GM19240 (cell line): ENCODE measurements around the gene MAP1LC3A.

Experiments used
- DNase-seq: peaks from one replicate; pipeline ENCODE4 v3.0.0; 2011; ENCODE audit warnings: low spot score; ENCODE audit not compliant: insufficient read length

MAP1LC3A gene

DNA sequence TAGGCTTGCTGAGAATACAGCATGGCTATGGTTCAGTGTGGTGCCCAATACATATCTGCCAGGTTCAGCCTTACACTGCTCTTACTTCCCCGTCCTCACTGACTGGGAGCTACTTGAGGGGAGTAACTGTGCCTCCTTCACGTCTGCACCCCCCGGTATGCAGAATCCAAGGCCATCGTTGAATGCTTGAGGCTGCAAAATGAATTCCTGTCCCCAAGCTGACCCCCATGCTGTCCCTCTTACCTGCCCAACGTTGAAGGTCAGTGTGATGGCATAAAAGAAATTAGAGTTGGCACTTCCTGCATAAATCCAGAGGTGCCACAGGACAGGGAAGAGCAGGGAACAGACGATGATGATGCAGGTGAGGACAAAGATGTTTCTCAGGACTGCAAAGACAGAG is 16.3 kb downstream of the MAP1LC3A start:
- DNase-seq, result no peak

DNA sequence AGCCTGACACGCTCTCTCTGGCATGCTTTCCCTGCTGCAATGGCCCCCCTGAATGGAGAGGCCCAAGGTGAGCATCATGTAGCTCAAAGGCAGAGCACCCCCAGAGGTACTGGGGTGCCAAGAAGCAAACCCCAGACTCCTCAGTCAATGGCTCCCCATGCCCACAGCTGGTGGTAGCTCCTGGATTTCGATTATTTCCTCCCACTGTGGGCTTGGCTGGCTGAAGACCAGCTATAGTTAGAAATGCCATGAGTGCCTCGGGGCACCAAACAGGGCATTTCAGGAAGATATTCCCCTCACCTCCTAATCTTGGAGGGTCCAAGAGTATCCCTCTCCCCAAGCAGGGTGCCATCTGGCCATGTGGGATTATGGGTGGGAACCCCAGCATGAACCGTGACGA is 16.8 kb downstream of the MAP1LC3A start:
- no peak for DNase-seq

DNA sequence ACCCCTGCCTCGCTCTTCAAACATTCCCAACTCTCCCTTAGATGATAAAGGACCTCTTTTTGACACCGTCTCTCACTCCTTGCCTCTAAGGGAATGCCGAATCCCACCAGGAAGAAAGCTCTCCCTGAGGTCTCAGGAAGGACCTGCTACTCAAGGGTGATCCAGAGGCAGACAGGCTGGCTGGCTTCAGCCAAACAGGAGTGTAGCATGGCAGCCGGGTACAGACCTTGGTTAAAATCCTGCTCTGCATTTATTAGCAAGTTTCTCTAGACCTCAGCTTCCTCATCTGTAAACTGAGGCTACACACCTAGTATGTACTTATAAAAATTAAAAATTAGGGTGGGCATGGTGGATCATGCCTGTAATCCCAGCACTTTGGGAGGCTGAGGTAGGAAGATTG is 17.2 kb downstream of the MAP1LC3A start:
- DNase-seq, result no peak

DNA sequence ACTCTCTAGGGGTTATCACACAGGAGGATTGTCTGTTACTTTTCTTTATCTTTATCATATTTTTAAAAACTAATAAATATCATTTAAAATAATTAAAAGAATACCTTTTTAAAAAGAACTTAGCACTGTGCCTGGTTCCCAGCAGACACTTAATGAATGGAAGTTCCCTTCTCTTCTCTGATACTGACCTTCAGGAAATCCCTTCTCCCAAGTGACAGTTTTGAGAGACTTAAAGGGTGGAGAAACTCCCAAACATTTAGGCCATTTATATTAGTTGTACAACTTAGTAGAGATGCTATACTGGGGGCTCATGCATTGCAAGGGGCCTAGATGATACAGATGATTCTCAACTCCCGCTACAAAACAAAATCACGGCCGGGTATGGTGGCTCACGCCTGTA is 18.5 kb downstream of the MAP1LC3A start:
- no peak for DNase-seq

DNA sequence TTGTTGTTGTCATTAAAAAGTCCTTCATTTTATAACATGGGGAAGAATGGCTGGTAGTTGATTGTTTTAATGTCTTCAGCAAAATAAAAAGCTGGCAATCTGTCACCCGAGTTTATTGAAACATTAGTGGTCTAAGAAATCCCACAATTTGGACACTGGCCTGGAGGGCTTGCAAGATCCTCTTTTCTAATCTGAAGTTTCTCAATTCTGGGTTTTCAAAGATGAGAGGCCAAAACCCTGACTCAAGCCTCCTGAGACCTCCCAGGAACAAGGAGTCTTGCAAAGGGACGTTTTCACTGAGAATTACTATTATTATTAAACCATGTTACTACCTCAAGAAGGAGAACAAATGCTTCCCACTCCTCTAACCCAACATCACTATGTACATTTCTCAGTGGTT is 19.5 kb downstream of the MAP1LC3A start:
- no peak for DNase-seq

DNA sequence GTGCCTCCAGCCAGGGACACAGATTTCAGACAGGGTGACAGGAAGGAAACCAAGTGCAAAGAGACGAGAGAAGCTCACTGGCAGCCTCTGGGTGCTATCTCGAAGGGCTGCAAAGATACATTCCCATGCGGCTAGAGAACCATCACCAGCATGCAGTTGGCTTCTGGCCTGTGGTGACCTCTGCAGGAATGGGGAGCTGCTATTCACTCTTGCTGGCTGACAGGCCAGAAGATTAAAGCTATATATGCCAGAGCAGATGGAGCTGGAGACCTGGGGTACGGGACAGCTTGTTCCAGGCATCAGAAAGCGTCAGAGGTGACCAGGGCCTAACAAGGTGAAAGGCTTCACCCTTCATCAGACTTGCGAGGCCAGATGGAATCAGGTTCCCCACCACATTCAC is 20.0 kb downstream of the MAP1LC3A start:
- no peak for DNase-seq

DNA sequence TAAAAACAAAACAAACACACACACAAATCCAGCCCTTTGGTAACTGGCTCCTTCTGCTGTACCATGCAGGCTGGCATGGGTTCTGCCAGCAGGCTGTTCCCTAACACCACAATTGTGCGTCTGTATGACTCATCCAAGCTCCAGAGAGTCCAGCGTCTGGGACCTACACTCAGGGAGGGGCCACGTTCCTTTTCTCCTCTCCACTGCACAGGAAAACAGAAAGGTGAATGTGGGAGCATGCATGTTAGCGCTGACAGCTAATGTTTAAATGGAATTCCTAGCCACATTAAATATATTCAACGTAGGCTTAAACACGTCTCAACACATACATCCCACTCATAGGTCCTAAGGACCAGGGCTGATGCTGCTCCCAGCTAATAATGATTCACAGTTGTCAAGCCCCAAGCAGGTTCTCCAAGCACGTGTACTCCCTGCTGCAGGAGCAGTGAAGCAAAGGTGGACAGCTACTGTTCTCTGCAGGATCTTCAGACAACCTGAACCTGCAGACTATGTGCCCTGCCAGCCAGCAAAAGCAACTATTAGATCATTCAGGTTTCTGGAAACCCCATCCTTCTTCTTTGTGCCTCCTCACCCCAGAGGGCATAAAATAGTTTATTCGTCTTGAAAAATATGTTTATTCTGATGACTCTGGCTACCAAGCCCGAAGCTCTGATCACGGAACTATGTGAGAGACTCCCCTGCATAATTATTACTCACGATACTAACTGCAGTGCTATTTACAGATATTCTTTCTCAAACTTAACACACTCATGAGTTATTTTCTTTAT is 20.9 kb downstream of the MAP1LC3A start:
- no peak for DNase-seq

DNA sequence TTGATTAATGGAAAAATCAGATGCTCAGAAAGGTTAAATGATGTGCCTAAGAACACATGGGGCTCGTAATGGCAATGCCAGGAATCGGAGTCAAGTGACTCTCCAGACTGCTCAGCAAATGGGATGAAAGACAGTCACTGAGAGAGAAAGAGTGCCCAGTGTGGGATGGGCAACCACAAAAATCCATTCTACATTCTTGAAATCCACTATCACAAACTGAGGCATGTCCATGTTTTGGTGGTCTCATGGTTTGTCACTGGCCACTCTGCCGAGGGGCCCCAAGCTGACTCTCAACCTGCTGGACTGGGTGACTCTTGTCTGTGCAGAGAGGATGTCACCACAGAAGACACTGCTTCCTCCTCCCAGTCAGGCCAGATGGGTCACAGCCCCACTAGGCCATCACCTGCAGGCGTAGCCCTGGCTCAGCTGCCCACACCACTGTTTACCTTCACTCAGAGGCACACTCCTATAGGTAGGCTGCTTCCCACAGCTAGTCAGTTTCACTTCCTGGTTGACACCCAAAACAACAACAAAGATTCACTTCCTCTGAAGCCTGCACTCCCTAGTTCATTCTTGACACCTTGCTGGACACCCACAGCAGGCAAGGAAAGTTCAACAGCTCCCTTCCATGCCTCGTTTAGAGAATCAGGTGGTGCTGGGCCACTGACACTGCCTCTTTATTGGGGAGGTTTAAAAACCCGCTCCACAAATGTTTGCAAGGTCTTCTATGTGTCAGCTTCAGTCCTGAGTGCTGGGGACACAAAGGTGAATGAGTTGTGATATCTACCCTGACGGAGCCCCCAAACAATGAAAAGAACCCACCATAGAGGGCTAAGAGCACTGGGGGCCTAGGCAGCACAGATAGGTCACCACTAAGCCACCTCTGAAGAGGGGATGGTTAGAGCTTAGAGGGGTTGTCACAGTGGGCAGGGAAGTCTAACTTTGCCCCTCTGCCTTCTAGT is 21.7 kb downstream of the MAP1LC3A start:
- DNase-seq, result no peak

DNA sequence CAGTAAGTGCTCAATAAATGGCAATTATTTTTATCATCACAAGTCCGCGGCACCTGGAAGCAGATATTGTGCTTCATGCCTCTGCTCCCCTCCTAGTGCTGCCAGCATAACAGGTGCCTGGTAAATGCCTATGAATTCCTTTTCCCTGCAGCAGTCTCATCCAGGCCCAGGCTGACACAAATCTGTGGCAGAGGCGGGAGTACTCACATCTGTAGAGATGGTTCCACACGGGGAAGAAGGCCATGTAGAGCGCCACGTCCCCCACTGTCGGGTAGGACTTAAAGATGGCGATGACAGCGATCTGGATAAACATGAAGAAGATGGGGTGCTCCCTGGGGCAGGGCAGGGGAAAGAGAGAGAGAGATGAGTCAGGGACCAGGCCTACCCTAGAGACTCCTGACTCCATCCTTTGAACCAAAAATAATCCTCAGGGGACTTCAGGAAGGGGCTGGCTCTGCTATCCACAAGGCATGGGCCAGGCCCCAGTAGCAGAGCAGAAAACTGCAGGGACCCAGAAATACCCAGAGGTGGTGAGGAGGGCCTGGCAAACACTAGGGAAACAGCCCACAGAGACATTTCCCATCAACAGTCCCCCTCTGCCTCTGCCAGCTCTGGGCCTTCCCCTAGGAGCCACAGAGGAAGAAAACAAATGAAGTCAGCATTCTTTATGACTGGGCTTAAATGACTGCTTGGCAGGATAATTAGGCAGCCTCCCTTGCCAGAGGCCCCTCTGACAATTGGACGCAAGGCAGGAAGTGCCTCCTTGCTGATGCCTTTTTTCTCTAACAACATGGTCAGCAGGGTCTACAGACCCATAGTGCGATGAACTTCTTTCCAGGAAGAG is 23.0 kb downstream of the MAP1LC3A start:
- DNase-seq, result no peak

DNA sequence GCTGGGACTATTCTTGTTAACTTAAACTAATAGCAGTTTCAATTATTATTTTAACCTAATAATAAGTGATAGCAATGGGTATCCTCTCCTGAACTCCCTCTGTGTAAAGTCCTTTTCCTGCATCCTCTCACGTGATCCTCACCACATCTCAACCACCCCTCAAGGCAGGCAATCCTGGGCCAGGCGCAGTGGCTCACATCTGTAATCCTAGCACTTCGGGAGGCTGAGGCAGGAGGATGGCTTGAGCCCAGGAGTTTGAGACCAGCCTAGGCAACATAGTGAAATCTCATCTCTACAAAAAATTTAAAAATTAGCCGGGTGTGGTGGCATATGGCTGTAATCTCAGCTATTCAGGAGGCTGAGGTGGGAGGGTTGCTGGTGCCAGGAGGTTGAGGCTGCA is 23.7 kb downstream of the MAP1LC3A start:
- DNase-seq, result no peak

DNA sequence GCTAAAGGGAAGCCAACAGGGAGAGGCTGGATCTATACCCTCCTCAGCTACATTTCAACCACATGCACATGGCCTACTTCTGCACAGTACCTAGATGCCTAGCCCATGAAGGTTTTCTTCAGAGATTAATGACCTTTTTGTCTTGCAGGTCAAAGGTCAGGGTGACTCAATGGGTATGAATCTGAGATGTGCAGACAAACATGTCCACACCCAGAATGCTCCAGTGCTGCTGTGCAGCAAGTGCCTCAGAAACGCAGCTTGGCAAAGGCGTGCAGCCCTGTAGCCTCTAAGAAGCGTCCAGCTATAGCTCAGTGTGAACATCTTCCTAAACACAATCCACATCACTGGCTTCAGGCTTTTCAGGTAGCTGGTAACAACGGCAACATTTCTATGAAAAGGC is 24.4 kb downstream of the MAP1LC3A start:
- DNase-seq, result no peak

DNA sequence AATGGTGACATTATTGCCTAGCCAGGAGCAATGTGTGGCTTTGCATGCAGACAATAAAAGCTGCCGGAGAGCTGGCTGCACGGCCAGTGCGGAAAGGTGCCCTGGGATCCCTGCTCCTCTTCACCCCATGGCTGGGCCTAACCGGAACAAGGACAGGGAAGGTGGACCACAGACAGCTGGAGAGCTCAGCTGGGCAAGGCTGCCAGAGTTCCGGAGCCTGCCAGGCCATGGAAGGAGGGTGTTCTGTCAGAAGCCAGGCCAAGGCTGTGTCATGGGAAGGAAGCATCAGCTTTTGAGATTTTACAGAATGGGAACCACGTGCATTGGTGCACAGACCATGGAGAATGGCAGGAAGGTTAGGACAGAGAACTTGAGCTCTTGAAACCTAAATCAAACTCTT is 25.0 kb downstream of the MAP1LC3A start:
- DNase-seq, result no peak

DNA sequence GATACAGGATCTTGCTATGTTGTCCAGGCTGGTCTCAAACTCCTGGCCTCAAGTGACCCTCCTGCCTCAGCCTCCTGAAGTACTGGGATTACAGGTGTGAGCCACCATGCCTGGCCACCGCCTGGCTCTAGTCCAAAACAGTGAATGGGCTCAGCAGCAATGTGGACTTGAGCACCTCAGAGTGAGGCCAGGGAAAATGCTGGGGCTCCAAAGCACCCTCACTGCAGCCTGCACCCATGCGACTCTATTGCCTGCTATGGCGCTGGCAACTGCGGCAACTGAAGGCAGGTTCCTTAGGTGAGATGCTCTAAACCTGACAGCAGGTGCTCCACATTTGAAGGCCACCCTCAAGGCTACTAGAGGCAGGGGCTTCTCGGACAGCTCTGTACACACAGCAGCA is 26.5 kb downstream of the MAP1LC3A start:
- DNase-seq, result no peak

DNA sequence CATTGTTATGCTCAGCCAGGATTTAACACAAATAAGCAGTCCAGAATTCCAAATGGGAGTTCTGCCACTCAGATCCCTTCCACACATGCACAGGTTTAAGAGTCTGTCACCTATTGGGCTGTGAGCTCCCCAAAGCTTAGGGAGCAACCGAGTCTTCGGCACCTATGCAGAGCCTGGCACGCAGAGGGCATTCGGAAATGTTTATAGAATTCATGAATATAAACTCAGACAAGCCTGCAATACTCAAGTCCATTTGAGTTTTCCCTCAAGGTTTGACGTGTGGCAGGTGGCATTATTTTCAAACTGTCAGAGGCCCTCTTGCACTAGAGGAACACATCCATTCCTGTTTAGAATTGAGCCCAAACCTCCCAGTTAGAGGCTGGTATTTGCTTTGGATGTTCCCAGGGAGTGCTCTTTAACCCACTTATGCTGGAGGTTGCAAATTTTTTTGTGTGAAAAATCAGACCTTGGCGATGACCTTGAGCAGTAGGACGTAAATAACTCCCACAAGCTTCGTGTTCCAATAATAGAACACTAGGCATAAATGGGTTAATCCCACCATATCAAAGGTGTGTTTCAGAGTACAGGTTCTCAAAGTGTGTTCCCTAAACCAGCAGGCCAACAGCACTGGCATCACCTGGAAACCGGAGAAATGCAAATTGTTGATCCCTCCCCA is 28.1 kb downstream of the MAP1LC3A start:
- DNase-seq, result no peak

DNA sequence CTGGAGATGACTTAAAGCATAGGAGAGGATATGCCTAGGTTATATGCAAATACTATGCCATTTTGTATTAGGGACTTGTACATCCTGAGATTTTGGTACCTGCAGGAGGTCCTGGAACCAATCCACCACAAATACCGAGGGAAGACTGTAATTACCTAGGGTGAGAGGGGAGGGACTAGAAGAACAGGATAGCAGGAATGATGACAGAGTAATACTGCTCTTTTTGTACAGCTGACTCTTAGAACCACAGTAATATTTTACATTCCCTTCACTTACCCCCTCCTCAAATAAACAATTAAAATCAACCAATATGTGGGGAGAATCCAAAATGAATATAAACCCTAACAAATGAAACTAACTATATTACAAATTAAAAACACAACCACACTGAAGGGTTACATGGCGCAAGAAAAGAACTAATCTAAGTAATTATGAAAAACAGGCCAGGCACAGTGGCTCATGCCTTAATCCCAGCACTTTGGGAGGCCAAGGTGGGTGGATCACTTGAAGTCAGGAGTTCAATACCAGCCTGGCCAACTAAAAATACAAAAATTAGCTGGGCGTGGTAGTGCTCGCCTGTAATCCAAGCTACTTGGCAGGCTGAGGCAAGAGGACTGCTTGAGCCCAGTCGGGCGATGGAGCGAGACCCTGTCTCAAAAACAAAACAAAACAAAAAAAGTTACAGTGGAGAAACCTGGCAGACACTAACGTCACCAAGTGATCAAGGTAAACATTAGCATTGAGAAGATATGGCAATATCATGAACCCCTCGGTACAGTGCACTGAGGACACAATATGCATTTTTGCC is 37.1 kb downstream of the MAP1LC3A start:
- no peak for DNase-seq

DNA sequence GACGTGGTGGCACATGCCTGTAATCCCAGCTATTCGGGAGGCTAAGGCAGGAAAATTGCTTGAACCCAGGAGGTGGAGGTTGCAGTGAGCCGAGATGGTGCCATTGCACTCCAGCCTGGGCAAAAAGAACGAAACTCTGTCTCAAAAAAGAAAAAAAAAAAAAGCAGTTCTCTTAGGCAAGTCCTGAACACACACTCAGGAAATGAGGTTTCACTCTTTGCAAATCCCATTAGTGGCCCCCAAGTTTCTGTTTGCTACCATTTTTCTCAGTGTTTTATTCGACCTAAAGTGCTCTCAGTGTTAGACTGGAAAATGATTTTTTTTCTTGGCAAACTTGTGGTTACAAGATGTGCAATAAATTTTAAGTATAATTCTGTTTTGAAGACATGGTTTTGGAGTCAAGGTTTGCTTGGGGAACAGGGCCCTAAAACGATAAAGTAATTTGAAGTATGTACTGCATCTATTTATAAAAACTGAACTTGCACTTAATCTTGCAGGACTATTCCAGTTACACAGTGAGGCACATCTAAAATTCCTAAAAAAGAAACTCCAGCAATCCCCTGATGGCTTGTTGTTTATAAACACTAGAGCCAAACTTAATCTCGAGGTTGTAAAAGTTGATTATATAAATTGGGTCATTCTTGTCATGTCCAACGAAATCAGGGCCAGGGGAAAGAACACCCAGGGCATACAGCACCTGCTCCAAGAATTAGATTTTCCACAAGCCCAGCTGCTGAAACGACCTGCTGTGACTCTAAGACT is 42.6 kb downstream of the MAP1LC3A start:
- DNase-seq, result no peak

DNA sequence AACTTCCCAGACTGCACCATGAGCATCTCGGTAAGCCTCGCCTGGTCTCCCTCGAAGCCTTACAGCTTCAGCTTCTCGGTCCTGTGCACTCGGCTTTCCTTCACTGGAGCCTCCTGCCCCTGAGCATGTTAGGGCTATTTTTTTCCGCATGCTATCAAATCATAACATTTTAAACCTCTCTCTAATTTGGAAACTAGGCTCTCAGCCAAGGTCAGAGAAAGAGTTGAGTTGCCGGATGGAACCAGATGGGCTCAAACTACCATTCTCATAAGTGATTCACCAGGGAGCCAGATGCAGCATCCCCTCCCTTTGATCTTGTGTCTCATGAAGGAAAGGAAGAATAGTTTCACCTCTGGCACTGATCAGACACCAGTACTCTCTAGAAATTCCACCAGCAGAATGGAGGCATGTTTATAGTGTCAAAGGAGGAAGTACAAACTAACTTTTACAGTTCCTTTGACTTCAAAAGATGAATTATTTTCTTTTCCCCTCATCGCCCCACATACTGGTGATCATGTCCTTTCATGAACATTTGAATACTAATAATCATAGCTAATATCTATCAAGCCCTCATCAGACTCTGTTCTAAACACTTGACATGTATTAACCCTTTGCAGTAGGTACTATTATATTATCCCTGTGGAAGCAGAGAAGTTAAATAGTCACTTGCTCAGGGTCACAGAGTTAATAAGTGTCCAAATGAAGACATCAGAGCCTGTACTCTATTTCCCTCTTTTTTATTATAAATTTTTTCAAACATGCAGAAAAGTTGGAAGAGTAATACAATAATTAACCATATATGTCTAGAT is 46.7 kb downstream of the MAP1LC3A start:
- no peak for DNase-seq

DNA sequence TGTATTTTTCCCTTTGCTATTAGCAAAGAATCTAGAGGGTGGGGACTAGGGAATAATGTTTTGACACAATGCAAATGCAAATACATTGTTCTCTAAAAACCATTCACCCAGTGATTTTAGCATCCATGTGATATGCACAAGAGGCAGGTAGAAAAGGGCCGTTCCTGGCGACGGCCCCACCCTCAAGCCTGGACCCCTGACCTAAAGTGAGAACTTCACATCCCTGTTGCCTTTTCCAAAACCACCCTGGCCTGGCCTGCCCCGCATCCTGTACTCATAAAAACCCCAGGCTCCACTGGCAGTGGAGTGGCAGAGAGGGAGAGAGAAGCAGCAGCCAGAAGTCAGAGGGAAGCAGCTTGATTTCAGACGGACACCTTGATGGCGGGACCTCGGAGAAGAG is 48.5 kb downstream of the MAP1LC3A start:
- DNase-seq, result no peak
